Left kidney (tissue), 2 donors: ENCODE data around the gene FRMD4A. TPM values are rescaled to one million over a fixed set of nuclear protein-coding genes. Genes with fewer than 3 reads are reported as not detected.
"Not testable (repeated sequence)": the region's sequence is repeated elsewhere in the genome, so short reads cannot be mapped to it uniquely, and the experiment has no call there.

ENCODE experiments used
- DNase-seq: peaks from one replicate; pipeline ENCODE4 v3.0.0-alpha.2; 2013
- polyA plus RNA-seq: library from polyadenylated mRNA; unstranded; fragments of 120-200 nt; gene quantifications from one replicate; pipeline ENCODE4 v1.2.1, GENCODE V29; 2013; ENCODE audit not compliant: insufficient read length

Gene FRMD4A
- polyA plus RNA-seq, 1 donor = 85.8 TPM

- DNase-seq = no peak
These were observed 541.8 kb downstream of the FRMD4A start for GRCh38 chr10:13788711-13789447.

- no peak for DNase-seq
These were observed 542.5 kb downstream of the FRMD4A start for GRCh38 chr10:13788320-13788600.

GRCh38 chr10:13787015-13787421, 543.7 kb downstream of the FRMD4A start:
- DNase-seq = no peak

- no peak for DNase-seq
These were observed 546.7 kb downstream of the FRMD4A start for GRCh38 chr10:13784067-13784466.

- DNase-seq = no peak
These were observed 551.0 kb downstream of the FRMD4A start for GRCh38 chr10:13779748-13780147.

- not testable (repeated sequence) for DNase-seq
These were observed 552.1 kb downstream of the FRMD4A start for GRCh38 chr10:13778693-13778960.

GRCh38 chr10:13776861-13777311, 553.8 kb downstream of the FRMD4A start:
- no peak for DNase-seq

- DNase-seq = no peak
These were observed 554.6 kb downstream of the FRMD4A start for GRCh38 chr10:13775786-13776775.

GRCh38 chr10:13774303-13774893, 556.3 kb downstream of the FRMD4A start:
- no peak for DNase-seq

GRCh38 chr10:13773496-13774170, 557.1 kb downstream of the FRMD4A start:
- DNase-seq = no peak

- DNase-seq = no peak
These were observed 557.7 kb downstream of the FRMD4A start for GRCh38 chr10:13773043-13773442.

- no peak for DNase-seq
These were observed 558.7 kb downstream of the FRMD4A start for GRCh38 chr10:13771992-13772391.

- no peak for DNase-seq
These were observed 559.8 kb downstream of the FRMD4A start for GRCh38 chr10:13770760-13771493.

- DNase-seq = no peak
These were observed 560.8 kb downstream of the FRMD4A start for GRCh38 chr10:13769946-13770345.

- no peak for DNase-seq
These were observed 563.0 kb downstream of the FRMD4A start for GRCh38 chr10:13767676-13768178.

- DNase-seq = not testable (repeated sequence)
These were observed 563.6 kb downstream of the FRMD4A start for GRCh38 chr10:13767148-13767547.

- DNase-seq = no peak
These were observed 564.9 kb downstream of the FRMD4A start for GRCh38 chr10:13765641-13766341.

- no peak for DNase-seq
These were observed 569.1 kb downstream of the FRMD4A start for GRCh38 chr10:13761490-13762091.

- no peak for DNase-seq
These were observed 571.6 kb downstream of the FRMD4A start for GRCh38 chr10:13759168-13759567.

- no peak for DNase-seq
These were observed 572.0 kb downstream of the FRMD4A start for GRCh38 chr10:13758756-13759155.
